Panc1 (cell line): ENCODE measurements around the gene CSF2RB. TPM values are rescaled to one million over a fixed set of nuclear protein-coding genes. Genes with fewer than 3 reads are reported as not detected.
A peak's percentile ranks its signal among the peaks of the same experiment; 100 is the strongest.

Source experiments
- ATAC-seq: fragments of 200-7000 bp; cut with Tn5 transposase; 2 replicates; pipeline ENCODE4 v1.9.1; 2020; ENCODE audit warnings: mild to moderate bottlenecking, moderate library complexity
- Bru-seq: library from RNA; stranded (reverse); fragments of 400-500 nt; gene quantifications from one replicate; lab custom pipeline; 2021; lab: Mats Ljungman, UMichigan
- BruChase-seq, 2 experiments: library from RNA; stranded (reverse); fragments of 400-500 nt; gene quantifications; one replicate each; lab custom pipeline; 2021; lab: Mats Ljungman, UMichigan
- BruUV-seq: library from RNA; stranded (reverse); fragments of 400-500 nt; replicated peaks from 2 replicates; lab custom pipeline; 2021; lab: Mats Ljungman, UMichigan
- CTCF ChIA-PET: fragments of 300-600 bp; sonication (Branson Sonifier 250); formaldehyde crosslinking; loops from one replicate; lab custom pipeline; 2022; ENCODE audit warnings: antibody characterized with exemption; lab: Charles Lee
- POLR2A ChIA-PET: fragments of 300-600 bp; sonication (Branson Sonifier 250); formaldehyde crosslinking; loops from one replicate; lab custom pipeline; 2022; ENCODE audit warnings: antibody characterized with exemption; lab: Charles Lee
- DNase-seq: peaks from one replicate; pipeline ENCODE4 v3.0.0-alpha.2; 2010; ENCODE audit warnings: low read depth, low spot score
- H3K27ac ChIP-seq: 2 replicates; pipeline ENCODE4 v1.5.1; 2011; ENCODE audit warnings: mild to moderate bottlenecking, low read length, inconsistent platforms
- H3K27me3 ChIP-seq: fragments of 200-500 bp; sonication (Bioruptor generic); 2 replicates; pipeline ENCODE4 v1.6.0; 2014; ENCODE audit warnings: low read length, inconsistent platforms; ENCODE audit not compliant: control insufficient read depth, insufficient read depth
- H3K36me3 ChIP-seq: fragments of 200-500 bp; sonication (Bioruptor generic); 2 replicates; pipeline ENCODE4 v1.5.1; 2014; ENCODE audit warnings: inconsistent platforms, mild to moderate bottlenecking, low read length, moderate library complexity; ENCODE audit not compliant: control insufficient read depth, insufficient read depth
- H3K4me1 ChIP-seq: 2 replicates; pipeline ENCODE4 v1.5.1; 2011; ENCODE audit warnings: inconsistent platforms, mild to moderate bottlenecking, low read length, moderate library complexity; ENCODE audit not compliant: control insufficient read depth, insufficient read depth
- H3K4me3 ChIP-seq, 2 experiments: 2 replicates each; pipeline ENCODE4 v1.5.1; 2011 to 2012; ENCODE audit warnings: low read depth in 2 of 2, low read length in 2 of 2, mild to moderate bottlenecking in 2 of 2, inconsistent platforms in 1 of 2, moderate library complexity in 1 of 2
- H3K9me3 ChIP-seq: fragments of 200-500 bp; sonication (Bioruptor generic); 2 replicates; pipeline ENCODE4 v1.5.1; 2014; ENCODE audit warnings: low read depth, mild to moderate bottlenecking, inconsistent platforms, low read length, moderate library complexity; ENCODE audit not compliant: control insufficient read depth, insufficient read depth
- POLR2AphosphoS5 ChIP-seq: IDR thresholded peaks from 2 replicates; pipeline ENCODE4 v1.6.1; 2012; ENCODE audit warnings: mild to moderate bottlenecking, low read depth, low read length, moderate library complexity
- SIN3A ChIP-seq: IDR thresholded peaks from 2 replicates; pipeline ENCODE4 v1.6.1; 2012; ENCODE audit warnings: low read depth, mild to moderate bottlenecking, low read length, moderate library complexity, borderline replicate concordance; ENCODE audit not compliant: insufficient read depth
- TCF7L2 ChIP-seq: IDR thresholded peaks from 2 replicates; pipeline ENCODE4 v1.6.1; 2011; ENCODE audit warnings: mild to moderate bottlenecking, low read depth, low read length, inconsistent platforms
- in situ Hi-C: cut with HindIII; loops from 2 replicates; pipeline ENCODE4 v1.10.0; 2016; ENCODE audit warnings: low sequenced_read_pairs, low pct_unique_long_range_greater_than_20kb
- intact Hi-C: fragments of 100-400 bp; cut with micrococcal nuclease; formaldehyde crosslinking; loops from one replicate; pipeline ENCODE4 v1.10.0; 2022; ENCODE audit not compliant: unreplicated experiment
- long read RNA-seq: library from polyadenylated mRNA; unstranded; transcript quantifications from one replicate; pipeline ENCODE4 v2.0.0, GENCODE V29; 2021; ENCODE audit not compliant: unreplicated experiment
- polyA plus RNA-seq: library from polyadenylated mRNA; unstranded; fragments of >200 nt; gene quantifications from one replicate; pipeline ENCODE4 v1.2.1, GENCODE V29; 2012; ENCODE audit warnings: missing spikeins; ENCODE audit not compliant: insufficient read length
- total RNA-seq: library from RNA; stranded (reverse); gene quantifications from one replicate; pipeline ENCODE4 v1.2.1, GENCODE V29; 2021; ENCODE audit not compliant: unreplicated experiment
- TF ChIP-seq, protein P1 (sequence below), 2 experiments: IDR thresholded peaks; 2 replicates each; pipeline ENCODE4 v1.6.1; 2011 to 2012; ENCODE audit warnings: low read depth in 2 of 2, control low read depth in 1 of 2, low read length in 1 of 2, mild to moderate bottlenecking in 1 of 2, moderate library complexity in 1 of 2; ENCODE audit not compliant: insufficient read depth in 1 of 2
- TF ChIP-seq, protein P2 (sequence below): fragments of 450-650 bp; IDR thresholded peaks from 2 replicates; pipeline ENCODE4 v1.5.1; 2017; ENCODE audit warnings: mild to moderate bottlenecking

Gene CSF2RB
- total RNA-seq (not detected), Bru-seq, nascent RNA (percentile 4 among the genes with signal in this experiment), BruChase-seq, experiment 1, labeled RNA remaining after a 2-hour chase (percentile 6 among the genes with signal in this experiment), BruChase-seq, experiment 2, labeled RNA remaining after a 6-hour chase (percentile 16 among the genes with signal in this experiment)
- polyA plus RNA-seq = not detected
- long read RNA-seq = 0 reads

DNA sequence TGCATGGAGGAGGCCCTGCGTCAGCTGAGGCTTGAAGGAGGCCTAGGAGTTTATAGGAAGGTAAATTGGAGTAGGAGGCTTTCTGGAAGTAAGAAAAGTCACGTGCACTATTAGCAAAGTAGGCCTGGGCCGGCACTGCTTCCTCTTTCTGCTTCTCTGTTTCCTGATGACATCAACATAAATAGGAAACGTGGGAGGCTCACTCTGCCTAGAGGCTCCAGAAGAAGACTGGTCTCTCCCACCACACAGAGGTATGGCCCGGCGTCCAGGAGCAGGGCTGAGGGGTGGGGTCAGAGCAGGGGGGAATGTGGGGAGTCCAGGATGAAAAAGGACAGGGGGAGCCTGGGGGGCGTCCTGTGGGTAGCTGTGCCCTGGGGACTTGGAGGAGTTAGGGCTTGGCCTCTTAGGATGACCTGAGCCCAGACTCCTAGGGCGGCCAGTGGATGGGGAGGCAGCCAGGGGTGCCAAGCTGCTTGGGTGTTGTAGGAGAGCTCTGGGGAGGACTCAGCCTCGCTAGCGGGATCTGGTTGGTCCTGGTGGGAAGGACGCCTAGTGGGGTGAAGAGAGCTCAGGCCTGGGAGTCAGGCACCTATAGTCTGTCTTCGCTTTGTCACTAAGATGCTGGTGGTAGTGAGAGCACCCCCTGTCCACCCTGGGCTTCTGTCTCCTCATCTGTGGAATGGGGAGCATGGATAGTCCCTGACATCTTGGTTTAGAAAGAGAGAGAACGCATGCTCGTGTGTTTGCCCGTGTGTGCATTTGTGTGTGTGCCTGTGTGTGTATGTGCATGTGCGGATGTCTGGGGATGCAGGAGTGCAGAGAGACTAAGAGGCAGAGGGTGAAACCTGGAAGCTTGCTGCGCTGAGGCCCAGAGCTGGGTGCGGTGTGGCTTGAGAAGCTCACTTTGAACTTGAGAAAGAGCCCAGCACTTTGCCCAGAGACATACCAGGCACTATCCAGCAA is at the start of gene CSF2RB:
Gene CSF2RB (plus strand): TSS at position 202 of the 963 bp plus-strand sequence. CDS start 8,580 bp downstream, outside the sequence.
- POLR2A ChIA-PET = interaction anchor here (0.7 kb wide), 1 partner anchor 279 kb away, joined by 3 read pairs; no protein-coding TSS in a partner anchor
- Histone ChIP-seq H3K4me1 (no peaks in the 10 kb centered on the region), H3K27ac (no peak within 1 kb of the TSS), H3K4me3 (no peak within 1 kb of the TSS), H3K9me3 (no peaks in the 10 kb centered on the region), H3K36me3 (no peaks in the 10 kb centered on the region), H3K27me3 (peaks cover 2% of the 10 kb centered on the region; the same call in 1 of the 2 replicates)
- TF ChIP-seq POLR2AphosphoS5 (no peak), SIN3A (no peak), TCF7L2 (no peak)
- TF ChIP-seq, protein P1, sequence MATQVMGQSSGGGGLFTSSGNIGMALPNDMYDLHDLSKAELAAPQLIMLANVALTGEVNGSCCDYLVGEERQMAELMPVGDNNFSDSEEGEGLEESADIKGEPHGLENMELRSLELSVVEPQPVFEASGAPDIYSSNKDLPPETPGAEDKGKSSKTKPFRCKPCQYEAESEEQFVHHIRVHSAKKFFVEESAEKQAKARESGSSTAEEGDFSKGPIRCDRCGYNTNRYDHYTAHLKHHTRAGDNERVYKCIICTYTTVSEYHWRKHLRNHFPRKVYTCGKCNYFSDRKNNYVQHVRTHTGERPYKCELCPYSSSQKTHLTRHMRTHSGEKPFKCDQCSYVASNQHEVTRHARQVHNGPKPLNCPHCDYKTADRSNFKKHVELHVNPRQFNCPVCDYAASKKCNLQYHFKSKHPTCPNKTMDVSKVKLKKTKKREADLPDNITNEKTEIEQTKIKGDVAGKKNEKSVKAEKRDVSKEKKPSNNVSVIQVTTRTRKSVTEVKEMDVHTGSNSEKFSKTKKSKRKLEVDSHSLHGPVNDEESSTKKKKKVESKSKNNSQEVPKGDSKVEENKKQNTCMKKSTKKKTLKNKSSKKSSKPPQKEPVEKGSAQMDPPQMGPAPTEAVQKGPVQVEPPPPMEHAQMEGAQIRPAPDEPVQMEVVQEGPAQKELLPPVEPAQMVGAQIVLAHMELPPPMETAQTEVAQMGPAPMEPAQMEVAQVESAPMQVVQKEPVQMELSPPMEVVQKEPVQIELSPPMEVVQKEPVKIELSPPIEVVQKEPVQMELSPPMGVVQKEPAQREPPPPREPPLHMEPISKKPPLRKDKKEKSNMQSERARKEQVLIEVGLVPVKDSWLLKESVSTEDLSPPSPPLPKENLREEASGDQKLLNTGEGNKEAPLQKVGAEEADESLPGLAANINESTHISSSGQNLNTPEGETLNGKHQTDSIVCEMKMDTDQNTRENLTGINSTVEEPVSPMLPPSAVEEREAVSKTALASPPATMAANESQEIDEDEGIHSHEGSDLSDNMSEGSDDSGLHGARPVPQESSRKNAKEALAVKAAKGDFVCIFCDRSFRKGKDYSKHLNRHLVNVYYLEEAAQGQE (IDR thresholded peaks at IDR 0.05; ENCODE audit: insufficient read depth in 1 of 2, low read depth in 2 of 2, low read length in 1 of 2) = no peak
- TF ChIP-seq, protein P2, sequence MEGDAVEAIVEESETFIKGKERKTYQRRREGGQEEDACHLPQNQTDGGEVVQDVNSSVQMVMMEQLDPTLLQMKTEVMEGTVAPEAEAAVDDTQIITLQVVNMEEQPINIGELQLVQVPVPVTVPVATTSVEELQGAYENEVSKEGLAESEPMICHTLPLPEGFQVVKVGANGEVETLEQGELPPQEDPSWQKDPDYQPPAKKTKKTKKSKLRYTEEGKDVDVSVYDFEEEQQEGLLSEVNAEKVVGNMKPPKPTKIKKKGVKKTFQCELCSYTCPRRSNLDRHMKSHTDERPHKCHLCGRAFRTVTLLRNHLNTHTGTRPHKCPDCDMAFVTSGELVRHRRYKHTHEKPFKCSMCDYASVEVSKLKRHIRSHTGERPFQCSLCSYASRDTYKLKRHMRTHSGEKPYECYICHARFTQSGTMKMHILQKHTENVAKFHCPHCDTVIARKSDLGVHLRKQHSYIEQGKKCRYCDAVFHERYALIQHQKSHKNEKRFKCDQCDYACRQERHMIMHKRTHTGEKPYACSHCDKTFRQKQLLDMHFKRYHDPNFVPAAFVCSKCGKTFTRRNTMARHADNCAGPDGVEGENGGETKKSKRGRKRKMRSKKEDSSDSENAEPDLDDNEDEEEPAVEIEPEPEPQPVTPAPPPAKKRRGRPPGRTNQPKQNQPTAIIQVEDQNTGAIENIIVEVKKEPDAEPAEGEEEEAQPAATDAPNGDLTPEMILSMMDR = no peak
- CTCF ChIA-PET = no interaction called here
- ATAC-seq (no peak), DNase-seq (no peak)
- in situ Hi-C loops (no loop called here), intact Hi-C loops (no loop called here)
- no TSS peak for BruUV-seq

DNA sequence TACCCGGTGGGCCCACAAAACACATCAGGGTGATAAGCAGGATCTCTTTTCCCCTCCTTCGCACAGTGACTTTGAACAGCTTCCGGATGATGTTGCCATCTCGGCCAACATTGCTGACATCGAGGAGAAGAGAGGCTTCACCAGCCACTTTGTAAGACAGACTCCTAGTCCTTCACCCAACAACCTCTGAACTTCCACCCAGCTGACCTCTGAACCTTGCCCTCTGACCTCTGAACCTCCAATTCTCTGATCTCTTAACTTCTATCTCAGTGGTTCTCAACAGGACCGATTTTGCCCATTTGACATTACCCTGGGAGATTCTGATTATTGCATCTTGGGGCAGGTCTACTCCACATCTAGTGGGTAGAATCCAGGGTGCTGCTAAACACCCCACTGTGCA is 49.4 kb upstream of the CSF2RB start:
- no peaks in the 10 kb centered on the region for H3K27me3 ChIP-seq
- ChIA-PET CTCF (no interaction called here), POLR2A (no interaction called here)
- no peaks in the 10 kb centered on the region for H3K4me1 ChIP-seq
- TF ChIP-seq, protein P1 (IDR thresholded peaks at IDR 0.05; ENCODE audit: insufficient read depth in 1 of 2, low read depth in 2 of 2, low read length in 1 of 2) = no peak
- TF ChIP-seq, protein P2 = no peak
- TF ChIP-seq TCF7L2 (no peak), SIN3A (no peak), POLR2AphosphoS5 (no peak)
- no peaks in the 10 kb centered on the region for H3K36me3 ChIP-seq
- DNase-seq (no peak), ATAC-seq (no peak)
- intact Hi-C loops = no loop called here
- no peak overlapping the region for H3K4me3 ChIP-seq
- no peak overlapping the region for H3K27ac ChIP-seq
- in situ Hi-C loops = no loop called here
- no TSS peak for BruUV-seq
- H3K9me3 ChIP-seq = no peaks in the 10 kb centered on the region
